ENCODE results near the gene LRRC14B. TPM values are rescaled to one million over a fixed set of nuclear protein-coding genes. Genes with fewer than 3 reads are reported as not detected.
"Not testable (repeated sequence)": the region's sequence is repeated elsewhere in the genome, so short reads cannot be mapped to it uniquely, and the experiment has no call there.

The LRRC14B gene
- total RNA-seq, 3 donors from 2014 or later (not counting 1 experiment from before 2014, with no cell fraction given) = not detected

GRCh38 chr5:219991-220390, 28.7 kb downstream of the LRRC14B start:
- TF ChIP-seq CTCF (IDR thresholded peaks at IDR 0.05) = no peak

GRCh38 chr5:222951-223715, 31.8 kb downstream of the LRRC14B start:
- not testable (repeated sequence) for H3K27ac Mint-ChIP-seq, H3K4me3 Mint-ChIP-seq
- 51% methylated on average over 6 of the region's 6 CpGs for WGBS (ENCODE audit: insufficient coverage)

More at GRCh38 chr5:219991-220390, 28.7 kb downstream of the LRRC14B start:
- Mint-ChIP-seq H3K9me3 (no peaks in the 10 kb centered on the region), H3K27ac (peak overlapping the region; percentile 95 to 96), H3K36me3 (peaks cover 4% of the 10 kb centered on the region), H3K4me1 (peaks cover 48 to 52% of the 10 kb centered on the region in 2 donors), H3K27me3 (ENCODE audit: low read depth in 2 of 2) (no peaks in the 10 kb centered on the region), H3K4me3 (peak overlapping the region; percentile 95)
- peak overlapping the region; percentile 98 for H3K4me3 ChIP-seq (ENCODE audit: low read length)
- intact Hi-C loops (cut with micrococcal nuclease) = loop anchor here (1.0 to 2.0 kb wide), 2 partner anchors 32 to 51 kb away; partner anchors contain the start of gene PDCD6
- 4% methylated on average over 4 of the region's 4 CpGs for WGBS (ENCODE audit: insufficient coverage)
- DNase-seq = peak in 1 of 2 donors; percentile 61
- H3K36me3 ChIP-seq (ENCODE audit: control insufficient read depth, insufficient read depth, low read length) = peaks cover 7% of the 10 kb centered on the region
- H3K27ac ChIP-seq (ENCODE audit: low read length) = peak overlapping the region; percentile 83
- no peaks in the 10 kb centered on the region for H3K27me3 ChIP-seq (ENCODE audit: control insufficient read depth, insufficient read depth, low read length)
- H3K9me3 ChIP-seq (ENCODE audit: control insufficient read depth, insufficient read depth, low read length) = no peaks in the 10 kb centered on the region
- peak; percentile 14 to 35 (median 25) for ATAC-seq
- H3K4me1 ChIP-seq (ENCODE audit: control insufficient read depth, insufficient read depth, low read length) = peaks cover 16% of the 10 kb centered on the region

GRCh38 chr5:223791-224190, 32.5 kb downstream of the LRRC14B start:
- peaks cover 15% of the 10 kb centered on the region for H3K36me3 Mint-ChIP-seq
- WGBS (ENCODE audit: insufficient coverage) = 91% methylated on average over 6 of the region's 6 CpGs
- no peak overlapping the region for H3K4me3 ChIP-seq (ENCODE audit: low read length)
- no peaks in the 10 kb centered on the region for H3K9me3 Mint-ChIP-seq
- no peaks in the 10 kb centered on the region for H3K9me3 ChIP-seq (ENCODE audit: control insufficient read depth, insufficient read depth, low read length)
- intact Hi-C loops (cut with micrococcal nuclease) = no loop called here
- H3K27ac ChIP-seq (ENCODE audit: low read length) = no peak overlapping the region
- H3K4me1 Mint-ChIP-seq = peaks cover 31 to 36% of the 10 kb centered on the region in 2 donors
- TF ChIP-seq CTCF (IDR thresholded peaks at IDR 0.05) = no peak
- H3K4me3 Mint-ChIP-seq = no peak overlapping the region
- ATAC-seq (no peak), DNase-seq (no peak)
- no peaks in the 10 kb centered on the region for H3K27me3 Mint-ChIP-seq (ENCODE audit: low read depth in 2 of 2)
- H3K27ac Mint-ChIP-seq = peak overlapping the region in 1 of 2 donors; percentile 48
- no peaks in the 10 kb centered on the region for H3K27me3 ChIP-seq (ENCODE audit: control insufficient read depth, insufficient read depth, low read length)
- H3K36me3 ChIP-seq (ENCODE audit: control insufficient read depth, insufficient read depth, low read length) = peaks cover 39% of the 10 kb centered on the region
- peaks cover 13% of the 10 kb centered on the region for H3K4me1 ChIP-seq (ENCODE audit: control insufficient read depth, insufficient read depth, low read length)

More at GRCh38 chr5:222951-223715, 31.8 kb downstream of the LRRC14B start:
- H3K27me3 Mint-ChIP-seq (ENCODE audit: low read depth in 2 of 2); H3K9me3 ChIP-seq (ENCODE audit: control insufficient read depth, insufficient read depth, low read length); H3K27me3 ChIP-seq (ENCODE audit: control insufficient read depth, insufficient read depth, low read length); H3K9me3 Mint-ChIP-seq; DNase-seq; intact Hi-C loops (cut with micrococcal nuclease); ATAC-seq; H3K27ac ChIP-seq (ENCODE audit: low read length); H3K4me3 ChIP-seq (ENCODE audit: low read length): not testable (repeated sequence)
- H3K4me1 ChIP-seq (ENCODE audit: control insufficient read depth, insufficient read depth, low read length) = peaks cover 13% of the 10 kb centered on the region
- H3K36me3 Mint-ChIP-seq = peaks cover 15% of the 10 kb centered on the region
- H3K4me1 Mint-ChIP-seq = peaks cover 31 to 36% of the 10 kb centered on the region in 2 donors
- H3K36me3 ChIP-seq (ENCODE audit: control insufficient read depth, insufficient read depth, low read length) = peaks cover 32% of the 10 kb centered on the region

DNA sequence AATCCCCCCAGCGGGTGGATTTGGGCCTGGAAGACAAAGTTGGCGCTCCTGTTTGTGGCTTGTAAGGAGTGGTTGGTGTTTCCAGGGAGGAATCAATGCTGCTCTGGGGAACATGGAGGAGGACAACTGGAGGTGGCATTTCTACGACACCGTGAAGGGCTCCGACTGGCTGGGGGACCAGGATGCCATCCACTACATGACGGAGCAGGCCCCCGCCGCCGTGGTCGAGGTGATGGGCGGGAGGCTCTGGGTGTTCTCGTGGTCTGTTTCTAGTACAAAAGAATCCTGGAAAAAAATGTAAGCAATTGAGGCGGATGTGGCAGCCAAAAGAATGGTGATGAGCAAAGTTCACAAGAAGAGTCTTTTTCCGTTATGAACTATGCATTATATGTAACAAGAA, 34.0 kb downstream of the LRRC14B start:
- H3K36me3 ChIP-seq (ENCODE audit: control insufficient read depth, insufficient read depth, low read length) = peaks cover 53% of the 10 kb centered on the region
- H3K4me1 ChIP-seq (ENCODE audit: control insufficient read depth, insufficient read depth, low read length) = peaks cover 12% of the 10 kb centered on the region
- DNase-seq (no peak), ATAC-seq (no peak)
- no peak overlapping the region for H3K4me3 Mint-ChIP-seq
- peak overlapping the region in 1 of 2 donors; percentile 48 for H3K27ac Mint-ChIP-seq
- no peaks in the 10 kb centered on the region for H3K27me3 Mint-ChIP-seq (ENCODE audit: low read depth in 2 of 2)
- 96% methylated on average over 14 of the region's 14 CpGs for WGBS (ENCODE audit: insufficient coverage)
- H3K4me1 Mint-ChIP-seq = peaks cover 17 to 21% of the 10 kb centered on the region in 2 donors
- no peaks in the 10 kb centered on the region for H3K27me3 ChIP-seq (ENCODE audit: control insufficient read depth, insufficient read depth, low read length)
- no peak overlapping the region for H3K27ac ChIP-seq (ENCODE audit: low read length)
- intact Hi-C loops (cut with micrococcal nuclease) = no loop called here
- TF ChIP-seq CTCF (IDR thresholded peaks at IDR 0.05) = no peak
- H3K9me3 ChIP-seq (ENCODE audit: control insufficient read depth, insufficient read depth, low read length) = no peaks in the 10 kb centered on the region
- no peaks in the 10 kb centered on the region for H3K9me3 Mint-ChIP-seq
- peaks cover 15% of the 10 kb centered on the region for H3K36me3 Mint-ChIP-seq
- no peak overlapping the region for H3K4me3 ChIP-seq (ENCODE audit: low read length)

DNA sequence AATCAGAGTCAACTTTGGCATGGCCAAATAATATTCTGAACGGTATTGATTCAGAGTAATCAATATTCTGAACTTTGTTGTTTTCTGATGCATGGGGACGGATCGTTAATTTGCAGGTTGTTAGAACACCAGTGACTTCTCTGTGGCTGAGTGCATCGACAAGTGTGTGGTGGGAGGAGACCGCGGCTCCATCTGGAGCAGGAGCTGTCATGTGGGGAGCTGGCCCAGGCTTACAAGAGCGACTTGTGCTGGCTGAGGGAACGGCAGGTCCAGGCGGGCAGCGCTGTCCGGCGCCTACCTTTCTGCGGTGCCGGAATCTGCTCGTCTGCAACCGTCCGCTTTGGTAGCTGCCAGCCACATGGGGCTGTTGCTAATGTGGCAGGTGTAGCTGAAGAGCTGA, 36.1 kb downstream of the LRRC14B start:
- H3K4me3 Mint-ChIP-seq; H3K4me3 ChIP-seq (ENCODE audit: low read length); intact Hi-C loops (cut with micrococcal nuclease); H3K9me3 Mint-ChIP-seq; H3K27me3 Mint-ChIP-seq (ENCODE audit: low read depth in 2 of 2); H3K4me1 ChIP-seq (ENCODE audit: control insufficient read depth, insufficient read depth, low read length); H3K9me3 ChIP-seq (ENCODE audit: control insufficient read depth, insufficient read depth, low read length); H3K4me1 Mint-ChIP-seq; H3K27ac ChIP-seq (ENCODE audit: low read length); DNase-seq; ATAC-seq; H3K27me3 ChIP-seq (ENCODE audit: control insufficient read depth, insufficient read depth, low read length); H3K27ac Mint-ChIP-seq: not testable (repeated sequence)
- peaks cover 15% of the 10 kb centered on the region for H3K36me3 Mint-ChIP-seq
- WGBS (ENCODE audit: insufficient coverage) = 98% methylated on average over 8 of the region's 17 CpGs
- H3K36me3 ChIP-seq (ENCODE audit: control insufficient read depth, insufficient read depth, low read length) = peaks cover 68% of the 10 kb centered on the region
